Testis (tissue), 3 donors: Measurements from ENCODE around the gene SNAPC2. TPM values are rescaled to one million over a fixed set of nuclear protein-coding genes. Genes with fewer than 3 reads are reported as not detected.
"Not testable (repeated sequence)": the region's sequence is repeated elsewhere in the genome, so short reads cannot be mapped to it uniquely, and the experiment has no call there.

Experiments used
- DNase-seq: peaks from one replicate; pipeline ENCODE4 v3.0.0-alpha.2; 2019
- H3K27ac ChIP-seq, 2 donors: fragments of 200-600 bp; sonication (generic); one replicate each; pipeline ENCODE4 v1.5.1; 2019
- H3K27me3 ChIP-seq: fragments of 200-600 bp; sonication (generic); one replicate; pipeline ENCODE4 v1.5.1; 2019
- H3K36me3 ChIP-seq: fragments of 200-600 bp; sonication (generic); one replicate; pipeline ENCODE4 v1.5.1; 2017; ENCODE audit warnings: low read depth; ENCODE audit errors: missing control alignments
- H3K4me1 ChIP-seq: fragments of 200-600 bp; sonication (generic); one replicate; pipeline ENCODE4 v1.5.1; 2019
- H3K4me3 ChIP-seq, 2 donors: fragments of 200-600 bp; sonication (generic); one replicate each; pipeline ENCODE4 v1.5.1; 2017 to 2019
- H3K9me3 ChIP-seq: fragments of 200-600 bp; sonication (generic); one replicate; pipeline ENCODE4 v1.5.1; 2017
- POLR2A ChIP-seq: fragments of 450-650 bp; IDR thresholded peaks from one replicate; pipeline ENCODE4 v1.6.1; 2017; ENCODE audit warnings: antibody characterized with exemption, mild to moderate bottlenecking, moderate library complexity
- WGBS, 2 donors: methylation state at CpG; one replicate each; pipeline ENCODE4 v1.1.5; 2018; 5-methylcytosine and 5-hydroxymethylcytosine counted together
- intact Hi-C: fragments of 100-400 bp; cut with DNase I; formaldehyde crosslinking; loops from one replicate; pipeline ENCODE4 v1.15.1; 2023; ENCODE audit warnings: low total_unique reads
- polyA plus RNA-seq: library from polyadenylated mRNA; stranded (reverse); fragments of 350-450 nt; fragmentation: Illumina TruSeq; extraction: RNeasy Lipid Tissue Mini Kit (QIAGEN cat#74804); gene quantifications from one replicate; pipeline ENCODE4 v1.2.3, GENCODE V29; 2014; ENCODE audit warnings: low read depth, low replicate concordance; ENCODE audit not compliant: insufficient read depth
- total RNA-seq, 2 donors: library from RNA; depleted of rRNA; stranded (reverse); fragments of >200 nt; gene quantifications; one replicate each; pipeline ENCODE4 v1.2.3, GENCODE V29; 2016
- TF ChIP-seq, protein P1 (sequence below), 3 experiments: fragments of 450-650 bp in 2 of 3; fragments of 200-600 bp in 1 of 3; sonication (generic) in 1 of 3; IDR thresholded peaks; one replicate each; pipeline ENCODE4 v1.5.1; 2016 to 2019; ENCODE audit warnings: antibody characterized with exemption in 3 of 3, mild to moderate bottlenecking in 2 of 3, moderate library complexity in 1 of 3

Gene SNAPC2
- total and polyA plus RNA-seq, 3 donors from 2014 or later = 51.9 to 88.6 (median 72.5) TPM

DNA sequence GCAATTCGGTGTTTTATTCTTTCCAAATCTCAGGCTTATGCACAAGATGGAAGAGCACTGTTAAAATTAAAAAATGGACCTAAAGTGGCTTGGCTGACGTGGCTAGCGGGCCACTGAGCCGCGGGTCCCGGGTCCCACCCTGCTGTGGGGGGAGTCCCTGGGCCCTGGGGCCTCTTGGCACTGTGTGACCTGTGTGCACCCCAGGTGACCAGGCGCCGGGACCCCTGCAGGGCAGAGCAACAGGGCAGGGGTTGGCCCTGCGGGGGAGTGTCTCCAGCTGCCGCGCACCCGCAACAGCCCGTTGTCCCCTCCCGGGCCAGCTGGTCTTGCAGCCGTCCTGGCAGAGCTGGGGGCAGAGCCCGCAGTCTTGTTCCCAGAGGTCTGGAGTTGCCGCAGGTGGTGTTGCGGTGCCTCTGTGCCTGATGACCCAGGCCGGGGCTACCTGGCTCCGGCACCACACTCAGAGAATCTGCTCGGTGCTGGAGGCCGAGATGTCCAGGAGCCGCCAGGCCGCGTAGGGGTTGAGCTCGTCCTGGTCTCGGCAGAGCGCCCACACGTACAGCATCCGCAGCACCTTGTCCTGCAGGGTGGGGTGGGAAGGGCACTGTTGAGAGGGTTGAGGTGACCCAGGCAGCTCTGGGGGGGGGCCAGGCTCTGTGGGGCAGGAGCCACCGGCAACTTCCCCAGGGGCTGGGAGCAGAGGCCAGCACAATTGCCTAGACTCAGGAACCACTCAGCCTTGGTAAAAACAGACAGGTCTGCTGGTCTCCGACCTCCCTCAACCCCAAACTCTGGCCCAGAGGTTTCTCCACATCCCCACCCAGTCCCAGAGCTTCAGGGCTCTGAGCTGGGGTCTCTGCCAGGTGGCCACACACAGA lies 6.8 kb downstream of the SNAPC2 start:
- no peak for DNase-seq
- peaks cover 51% of the 10 kb centered on the region for H3K4me1 ChIP-seq

DNA sequence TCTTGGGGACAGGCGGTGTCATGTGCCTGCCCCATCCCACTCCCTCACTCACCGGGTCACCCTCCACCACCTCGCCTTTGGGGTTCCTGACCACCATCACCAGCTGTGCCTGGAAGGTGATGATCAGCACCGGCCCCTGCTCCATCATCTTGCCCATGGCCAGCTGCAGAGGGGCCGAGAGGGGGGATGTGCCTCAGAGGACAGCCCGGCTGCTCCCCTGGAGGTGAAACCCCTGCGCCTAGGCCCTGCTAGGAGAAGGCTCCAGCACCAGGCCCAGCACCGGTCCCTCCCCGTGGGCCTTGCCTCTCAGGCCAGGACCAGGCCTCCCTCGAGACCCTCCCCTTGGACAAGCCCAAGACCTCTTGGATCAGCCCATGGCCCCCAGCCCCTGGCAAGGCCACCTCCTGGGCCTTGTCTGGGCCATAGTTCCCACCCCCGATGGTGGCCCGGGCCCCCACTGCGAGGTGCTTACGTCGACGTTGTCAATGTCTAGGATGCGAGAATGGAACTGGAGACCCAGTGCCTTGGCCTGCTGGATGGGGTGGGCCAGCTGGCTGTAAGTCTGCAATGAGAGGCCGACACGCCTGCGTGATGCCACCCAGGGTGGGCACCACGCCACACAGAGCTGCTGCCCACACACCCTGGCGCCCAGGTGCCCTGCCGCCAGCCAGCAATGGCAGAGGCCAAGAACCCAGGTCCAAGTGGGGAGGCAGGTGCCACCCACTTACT lies 7.6 kb downstream of the SNAPC2 start:
- DNase-seq = no peak
- Histone ChIP-seq H3K27ac (peak overlapping the region; percentile 74 to 82), H3K4me3 (no peak overlapping the region), H3K4me1 (peaks cover 47% of the 10 kb centered on the region), H3K27me3 (no peaks in the 10 kb centered on the region), H3K9me3 (no peaks in the 10 kb centered on the region), H3K36me3 (no peaks in the 10 kb centered on the region)
- intact Hi-C loops = no loop called here
- 85 to 86% methylated on average over 9 to 23 of the region's 23 CpGs for WGBS, 2 donors
- TF ChIP-seq POLR2A = no peak
- TF ChIP-seq, protein P1, sequence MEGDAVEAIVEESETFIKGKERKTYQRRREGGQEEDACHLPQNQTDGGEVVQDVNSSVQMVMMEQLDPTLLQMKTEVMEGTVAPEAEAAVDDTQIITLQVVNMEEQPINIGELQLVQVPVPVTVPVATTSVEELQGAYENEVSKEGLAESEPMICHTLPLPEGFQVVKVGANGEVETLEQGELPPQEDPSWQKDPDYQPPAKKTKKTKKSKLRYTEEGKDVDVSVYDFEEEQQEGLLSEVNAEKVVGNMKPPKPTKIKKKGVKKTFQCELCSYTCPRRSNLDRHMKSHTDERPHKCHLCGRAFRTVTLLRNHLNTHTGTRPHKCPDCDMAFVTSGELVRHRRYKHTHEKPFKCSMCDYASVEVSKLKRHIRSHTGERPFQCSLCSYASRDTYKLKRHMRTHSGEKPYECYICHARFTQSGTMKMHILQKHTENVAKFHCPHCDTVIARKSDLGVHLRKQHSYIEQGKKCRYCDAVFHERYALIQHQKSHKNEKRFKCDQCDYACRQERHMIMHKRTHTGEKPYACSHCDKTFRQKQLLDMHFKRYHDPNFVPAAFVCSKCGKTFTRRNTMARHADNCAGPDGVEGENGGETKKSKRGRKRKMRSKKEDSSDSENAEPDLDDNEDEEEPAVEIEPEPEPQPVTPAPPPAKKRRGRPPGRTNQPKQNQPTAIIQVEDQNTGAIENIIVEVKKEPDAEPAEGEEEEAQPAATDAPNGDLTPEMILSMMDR (IDR thresholded peaks at IDR 0.05) = no peak

More for the DNA sequence above, 6.8 kb downstream of the SNAPC2 start:
- H3K4me3 ChIP-seq = no peak overlapping the region
- 44 to 51% methylated on average over 11 to 32 of the region's 32 CpGs for WGBS, 2 donors
- peak overlapping the region; percentile 66 to 74 for H3K27ac ChIP-seq
- H3K36me3 ChIP-seq = no peaks in the 10 kb centered on the region
- H3K9me3 ChIP-seq = no peaks in the 10 kb centered on the region
- no peaks in the 10 kb centered on the region for H3K27me3 ChIP-seq
- no peak for TF ChIP-seq POLR2A
- TF ChIP-seq, protein P1 (IDR thresholded peaks at IDR 0.05) = peak in 1 of 3 experiments; percentile 2
- intact Hi-C loops = no loop called here

DNA sequence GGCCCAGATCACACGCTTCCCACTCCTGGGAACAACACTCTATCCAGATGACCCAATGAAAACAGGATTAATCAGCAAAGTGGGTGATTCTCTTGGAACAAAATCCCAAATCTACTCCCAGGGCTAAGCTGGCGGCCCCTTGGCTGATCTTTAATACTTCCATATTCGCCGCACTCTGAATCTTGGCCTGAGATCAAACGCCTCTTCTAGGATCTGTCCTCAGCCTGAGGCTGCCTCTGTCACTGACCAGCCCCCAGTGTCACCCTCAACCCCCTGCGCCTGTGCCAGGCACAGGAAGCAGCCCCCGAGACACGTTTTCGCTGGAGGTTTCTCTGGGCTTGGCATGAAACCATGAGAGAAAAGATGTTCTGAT lies 8.2 kb downstream of the SNAPC2 start:
- peak overlapping the region; percentile 74 to 82 for H3K27ac ChIP-seq
- intact Hi-C loops = no loop called here
- H3K4me1 ChIP-seq = peaks cover 47% of the 10 kb centered on the region
- no peak overlapping the region for H3K4me3 ChIP-seq
- H3K36me3 ChIP-seq = no peaks in the 10 kb centered on the region
- H3K9me3 ChIP-seq = no peaks in the 10 kb centered on the region
- TF ChIP-seq, protein P1 (IDR thresholded peaks at IDR 0.05) = no peak
- no peak for TF ChIP-seq POLR2A
- 53 to 54% methylated on average over 9 of the region's 9 CpGs for WGBS, 2 donors
- DNase-seq = no peak
- H3K27me3 ChIP-seq = no peaks in the 10 kb centered on the region

DNA sequence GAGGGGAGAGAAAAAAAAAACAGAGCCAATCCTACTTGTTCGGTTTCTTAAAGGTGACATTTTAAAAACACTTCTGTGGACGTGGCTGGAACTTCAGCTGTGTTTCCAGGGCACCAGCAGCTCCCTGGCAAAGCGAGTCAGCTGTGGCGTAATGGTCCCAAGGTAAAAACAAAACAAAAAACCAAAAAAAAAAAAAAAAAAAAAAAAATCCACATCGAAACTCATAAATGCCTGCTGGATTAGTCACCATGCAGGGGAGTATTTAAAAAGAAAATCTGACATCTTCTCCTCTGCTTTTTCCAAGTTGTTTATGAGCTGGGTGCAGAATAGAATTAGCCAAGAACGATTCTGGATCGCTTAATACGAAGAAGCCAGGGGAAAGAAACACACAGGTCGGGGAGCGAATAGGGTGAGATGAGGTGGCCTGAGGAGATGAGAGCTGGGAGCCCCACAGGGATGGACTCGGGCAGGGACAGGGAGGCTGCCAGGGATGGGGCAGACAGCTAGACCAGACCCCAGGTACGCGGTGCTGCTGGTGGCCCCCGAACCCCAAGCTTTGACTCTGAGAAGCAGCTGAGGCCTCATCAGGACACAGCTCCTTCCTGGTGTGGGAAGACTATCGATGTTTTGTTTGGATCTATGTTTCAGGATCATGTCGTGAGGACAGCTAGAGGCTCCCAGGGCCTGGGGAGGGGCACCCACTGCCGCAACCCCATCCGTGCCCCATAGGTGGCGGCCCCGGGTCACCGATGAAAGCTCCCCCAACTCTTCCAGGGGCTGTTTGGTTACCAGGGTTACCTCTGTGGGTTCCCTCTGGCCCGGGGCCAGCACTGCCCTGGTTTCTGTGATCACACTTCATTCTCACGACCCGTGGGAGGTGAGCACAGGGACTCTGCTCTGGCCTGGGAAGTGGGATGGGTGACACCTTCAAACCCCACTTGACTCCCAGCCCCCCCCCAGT lies 8.9 kb downstream of the SNAPC2 start:
- no peak for DNase-seq
- peaks cover 41% of the 10 kb centered on the region for H3K4me1 ChIP-seq
- peak overlapping the region; percentile 74 to 82 for H3K27ac ChIP-seq
- H3K27me3 ChIP-seq = no peaks in the 10 kb centered on the region
- TF ChIP-seq POLR2A = no peak
- TF ChIP-seq, protein P1 (IDR thresholded peaks at IDR 0.05) = no peak
- no peaks in the 10 kb centered on the region for H3K36me3 ChIP-seq
- intact Hi-C loops = no loop called here
- H3K9me3 ChIP-seq = no peaks in the 10 kb centered on the region
- no peak overlapping the region for H3K4me3 ChIP-seq
- 51 to 61% methylated on average over 23 to 24 of the region's 24 CpGs for WGBS, 2 donors

DNA sequence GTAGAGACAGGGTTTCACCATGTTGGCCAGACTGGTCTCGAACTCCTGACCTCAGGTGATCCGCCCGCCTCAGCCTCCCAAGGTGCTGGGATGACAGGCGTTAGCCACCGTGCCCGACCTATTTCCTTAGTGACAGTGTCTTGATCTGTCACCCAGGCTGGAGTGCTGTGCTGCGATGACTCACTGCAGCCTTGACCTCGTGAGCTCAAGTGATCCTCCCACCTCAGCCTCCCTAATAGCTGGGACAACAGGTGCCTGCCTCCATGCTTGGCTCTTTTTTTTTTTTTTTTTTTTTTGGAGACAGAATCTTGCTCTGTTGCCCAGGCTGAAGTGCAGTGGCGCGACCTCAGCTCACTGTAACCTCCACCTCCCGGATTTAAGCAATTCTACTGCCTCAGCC lies 9.9 kb downstream of the SNAPC2 start:
- WGBS, 2 donors = 79 to 85% methylated on average over 6 to 11 of the region's 11 CpGs
- DNase-seq, H3K27me3 ChIP-seq, H3K9me3 ChIP-seq, H3K4me3 ChIP-seq, intact Hi-C loops, H3K36me3 ChIP-seq: not testable (repeated sequence)
- Histone ChIP-seq H3K4me1 (peaks cover 33% of the 10 kb centered on the region), H3K27ac (peak overlapping the region in 1 of 2 donors; percentile 74)
